ENCODE results near the gene NR6A1.

Gene NR6A1

GRCh38 chr9:124758691-124759090, 12.4 kb downstream of the NR6A1 start:
- H3K4me3 ChIP-seq (ENCODE audit: low read length, poor library complexity, severe bottlenecking) = no peak overlapping the region
- H3F3A ChIP-seq (ENCODE audit: low read depth) = no peaks in the 10 kb centered on the region
- H3K9me3 ChIP-seq (ENCODE audit: insufficient read depth, low read depth, low read length) = no peaks in the 10 kb centered on the region
- H3K36me3 ChIP-seq (ENCODE audit: insufficient read depth, low read length) = no peaks in the 10 kb centered on the region
- TF ChIP-seq CTCF (conservative IDR thresholded peaks at IDR 0.05; ENCODE audit: low read length) (no peak), EZH2phosphoT487 (IDR thresholded peaks at IDR 0.05; ENCODE audit: borderline replicate concordance) (no peak)
- H4K20me1 ChIP-seq (ENCODE audit: insufficient read depth, low read length, poor library complexity, severe bottlenecking) = no peaks in the 10 kb centered on the region
- H3K4me2 ChIP-seq (ENCODE audit: low read depth, low read length, poor library complexity, severe bottlenecking) = no peak overlapping the region
- H3K79me2 ChIP-seq (ENCODE audit: insufficient read depth, low read length) = no peaks in the 10 kb centered on the region
- H3K9me2 ChIP-seq (replicated peaks; ENCODE audit: low read depth, low read length) = no peaks in the 10 kb centered on the region
- no peak overlapping the region for H3K9ac ChIP-seq (ENCODE audit: low read depth, low read length, poor library complexity, severe bottlenecking)
- H3K27me3 ChIP-seq (ENCODE audit: insufficient read depth, low read length, poor library complexity, severe bottlenecking) = no peaks in the 10 kb centered on the region
- no peak overlapping the region for H2AFZ ChIP-seq (ENCODE audit: low read length)
- peaks cover 10% of the 10 kb centered on the region for H3K4me1 ChIP-seq (ENCODE audit: insufficient read depth, low read length, poor library complexity, severe bottlenecking)

GRCh38 chr9:124758061-124758460, 13.1 kb downstream of the NR6A1 start:
- no peak for TF ChIP-seq CTCF (conservative IDR thresholded peaks at IDR 0.05; ENCODE audit: low read length)
- TF ChIP-seq EZH2phosphoT487 (IDR thresholded peaks at IDR 0.05; ENCODE audit: borderline replicate concordance) = no peak
- Histone ChIP-seq H3K4me1 (ENCODE audit: insufficient read depth, low read length, poor library complexity, severe bottlenecking) (peaks cover 10% of the 10 kb centered on the region), H3F3A (ENCODE audit: low read depth) (no peaks in the 10 kb centered on the region), H3K9ac (ENCODE audit: low read depth, low read length, poor library complexity, severe bottlenecking) (no peak overlapping the region), H3K9me3 (ENCODE audit: insufficient read depth, low read depth, low read length) (no peaks in the 10 kb centered on the region), H3K4me2 (ENCODE audit: low read depth, low read length, poor library complexity, severe bottlenecking) (peak overlapping the region; percentile 15), H3K79me2 (ENCODE audit: insufficient read depth, low read length) (no peaks in the 10 kb centered on the region), H3K4me3 (ENCODE audit: low read length, poor library complexity, severe bottlenecking) (no peak overlapping the region), H3K36me3 (ENCODE audit: insufficient read depth, low read length) (no peaks in the 10 kb centered on the region), H2AFZ (ENCODE audit: low read length) (no peak overlapping the region), H4K20me1 (ENCODE audit: insufficient read depth, low read length, poor library complexity, severe bottlenecking) (no peaks in the 10 kb centered on the region), H3K27me3 (ENCODE audit: insufficient read depth, low read length, poor library complexity, severe bottlenecking) (no peaks in the 10 kb centered on the region), H3K9me2 (replicated peaks; ENCODE audit: low read depth, low read length) (no peaks in the 10 kb centered on the region)

GRCh38 chr9:124757616-124758015, 13.5 kb downstream of the NR6A1 start:
- no peaks in the 10 kb centered on the region for H3K9me3 ChIP-seq (ENCODE audit: insufficient read depth, low read depth, low read length)
- H4K20me1 ChIP-seq (ENCODE audit: insufficient read depth, low read length, poor library complexity, severe bottlenecking) = no peaks in the 10 kb centered on the region
- H3K79me2 ChIP-seq (ENCODE audit: insufficient read depth, low read length) = no peaks in the 10 kb centered on the region
- no peaks in the 10 kb centered on the region for H3K9me2 ChIP-seq (replicated peaks; ENCODE audit: low read depth, low read length)
- H2AFZ ChIP-seq (ENCODE audit: low read length) = no peak overlapping the region
- H3K36me3 ChIP-seq (ENCODE audit: insufficient read depth, low read length) = no peaks in the 10 kb centered on the region
- H3K27me3 ChIP-seq (ENCODE audit: insufficient read depth, low read length, poor library complexity, severe bottlenecking) = no peaks in the 10 kb centered on the region
- no peak for TF ChIP-seq CTCF (conservative IDR thresholded peaks at IDR 0.05; ENCODE audit: low read length)
- no peak for TF ChIP-seq EZH2phosphoT487 (IDR thresholded peaks at IDR 0.05; ENCODE audit: borderline replicate concordance)
- no peaks in the 10 kb centered on the region for H3F3A ChIP-seq (ENCODE audit: low read depth)
- peaks cover 10% of the 10 kb centered on the region for H3K4me1 ChIP-seq (ENCODE audit: insufficient read depth, low read length, poor library complexity, severe bottlenecking)
- H3K9ac ChIP-seq (ENCODE audit: low read depth, low read length, poor library complexity, severe bottlenecking) = no peak overlapping the region
- H3K4me2 ChIP-seq (ENCODE audit: low read depth, low read length, poor library complexity, severe bottlenecking) = no peak overlapping the region
- H3K4me3 ChIP-seq (ENCODE audit: low read length, poor library complexity, severe bottlenecking) = no peak overlapping the region

Data from Loucy (cell line).